ENCODE results near the gene ABCB11.

The ABCB11 gene

GRCh38 chr2:168907940-168908662, 123.0 kb downstream of the ABCB11 start:
- no peak overlapping the region for H3K4me3 ChIP-seq (ENCODE audit: low read depth, low read length)
- TF ChIP-seq MYC (IDR thresholded peaks at IDR 0.05; ENCODE audit: low read depth, low read length) (no peak), POLR2A (IDR thresholded peaks at IDR 0.05; ENCODE audit: extremely low read depth, insufficient read length) (no peak), MAX (IDR thresholded peaks at IDR 0.05; ENCODE audit: low read depth, low read length) (no peak), CTCF (IDR thresholded peaks at IDR 0.05; ENCODE audit: low read depth, low read length) (no peak)
- DNase-seq (ENCODE audit: low read depth) = no peak

- TF ChIP-seq MAX (IDR thresholded peaks at IDR 0.05; ENCODE audit: low read depth, low read length) = no peak
- DNase-seq (ENCODE audit: low read depth) = no peak
- no peak overlapping the region for H3K4me3 ChIP-seq (ENCODE audit: low read depth, low read length)
These were observed 126.8 kb downstream of the ABCB11 start for GRCh38 chr2:168904358-168904757.

- DNase-seq (ENCODE audit: low read depth) = no peak
- H3K4me3 ChIP-seq (ENCODE audit: low read depth, low read length) = no peak overlapping the region
- TF ChIP-seq MYC (IDR thresholded peaks at IDR 0.05; ENCODE audit: low read depth, low read length) = no peak
- TF ChIP-seq POLR2A (IDR thresholded peaks at IDR 0.05; ENCODE audit: extremely low read depth, insufficient read length) = no peak
- TF ChIP-seq MAX (IDR thresholded peaks at IDR 0.05; ENCODE audit: low read depth, low read length) = no peak
- no peak for TF ChIP-seq CTCF (IDR thresholded peaks at IDR 0.05; ENCODE audit: low read depth, low read length)
These were observed 127.2 kb downstream of the ABCB11 start for GRCh38 chr2:168903888-168904287.

GRCh38 chr2:168901003-168901402, 130.1 kb downstream of the ABCB11 start, which contains the start of gene G6PC2:
Gene G6PC2, plus strand, starts transcription at chr2:168901291. Its CDS starts 41 bp downstream, at chr2:168901332.
- no peak within 1 kb of the TSS for H3K4me3 ChIP-seq (ENCODE audit: low read depth, low read length)
- TF ChIP-seq MYC (IDR thresholded peaks at IDR 0.05; ENCODE audit: low read depth, low read length) (no peak), POLR2A (IDR thresholded peaks at IDR 0.05; ENCODE audit: extremely low read depth, insufficient read length) (no peak), MAX (IDR thresholded peaks at IDR 0.05; ENCODE audit: low read depth, low read length) (no peak), CTCF (IDR thresholded peaks at IDR 0.05; ENCODE audit: low read depth, low read length) (no peak)
- no peak for DNase-seq (ENCODE audit: low read depth)

GRCh38 chr2:168897449-168897848, 133.7 kb downstream of the ABCB11 start:
- TF ChIP-seq CTCF (IDR thresholded peaks at IDR 0.05; ENCODE audit: low read depth, low read length) = no peak
- DNase-seq (ENCODE audit: low read depth) = no peak
- no peak overlapping the region for H3K4me3 ChIP-seq (ENCODE audit: low read depth, low read length)

GRCh38 chr2:168896783-168897182, 134.3 kb downstream of the ABCB11 start:
- no peak for TF ChIP-seq POLR2A (IDR thresholded peaks at IDR 0.05; ENCODE audit: extremely low read depth, insufficient read length)
- no peak for TF ChIP-seq MAX (IDR thresholded peaks at IDR 0.05; ENCODE audit: low read depth, low read length)
- TF ChIP-seq CTCF (IDR thresholded peaks at IDR 0.05; ENCODE audit: low read depth, low read length) = no peak
- no peak for TF ChIP-seq MYC (IDR thresholded peaks at IDR 0.05; ENCODE audit: low read depth, low read length)
- no peak overlapping the region for H3K4me3 ChIP-seq (ENCODE audit: low read depth, low read length)
- DNase-seq (ENCODE audit: low read depth) = peak; percentile 46
